Femur (tissue), 1 donor: Measurements from ENCODE around the gene MDM4.

Source experiments
- DNase-seq: peaks from one replicate; pipeline ENCODE4 v3.0.0-alpha.2; 2017

MDM4 gene

GRCh38 chr1:204581759-204582158, 65.6 kb downstream of the MDM4 start:
- DNase-seq = no peak

GRCh38 chr1:204583909-204584632, 67.9 kb downstream of the MDM4 start:
- no peak for DNase-seq

GRCh38 chr1:204584699-204585372, 68.6 kb downstream of the MDM4 start:
- no peak for DNase-seq

GRCh38 chr1:204587621-204588020, 71.4 kb downstream of the MDM4 start:
- DNase-seq = no peak

GRCh38 chr1:204588826-204589225, 72.6 kb downstream of the MDM4 start:
- DNase-seq = no peak

GRCh38 chr1:204589409-204590038, 73.3 kb downstream of the MDM4 start:
- no peak for DNase-seq

GRCh38 chr1:204591473-204592090, 75.4 kb downstream of the MDM4 start:
- DNase-seq = no peak

GRCh38 chr1:204592246-204592948, 76.2 kb downstream of the MDM4 start:
- no peak for DNase-seq

- DNase-seq = no peak
These were observed 82.2 kb downstream of the MDM4 start for GRCh38 chr1:204598319-204598969.

GRCh38 chr1:204599098-204599497, 82.9 kb downstream of the MDM4 start:
- no peak for DNase-seq

GRCh38 chr1:204599596-204599995, 83.4 kb downstream of the MDM4 start:
- DNase-seq = no peak

- no peak for DNase-seq
These were observed 84.0 kb downstream of the MDM4 start for GRCh38 chr1:204600203-204600602.

GRCh38 chr1:204600968-204601367, 84.8 kb downstream of the MDM4 start:
- no peak for DNase-seq

GRCh38 chr1:204602111-204602579, 85.9 kb downstream of the MDM4 start:
- no peak for DNase-seq

- DNase-seq = no peak
These were observed 86.8 kb downstream of the MDM4 start for GRCh38 chr1:204602871-204603542.

- no peak for DNase-seq
These were observed 89.6 kb downstream of the MDM4 start for GRCh38 chr1:204605791-204606190.
